Stomach (tissue), 9 donors: ENCODE results near the gene GRIA4. TPM values are rescaled to one million over a fixed set of nuclear protein-coding genes. Genes with fewer than 3 reads are reported as not detected.
"Not testable (repeated sequence)": the region's sequence is repeated elsewhere in the genome, so short reads cannot be mapped to it uniquely, and the experiment has no call there.

ENCODE experiments used
- DNase-seq, 2 donors: peaks; one replicate each; pipeline versions ENCODE4 v3.0.0 to v3.0.0-alpha.2; 2013 to 2019
- H3K27ac ChIP-seq, 5 donors: fragments of 200-600 bp in 4 of 5; sonication (generic) in 4 of 5; one replicate each; pipeline ENCODE4 v1.5.1; 2013 to 2019; ENCODE audit warnings: mild to moderate bottlenecking in 1 of 5, moderate library complexity in 1 of 5
- H3K27me3 ChIP-seq, 3 donors: fragments of 200-600 bp; sonication (generic); one replicate each; pipeline ENCODE4 v1.5.1; 2017 to 2019; ENCODE audit warnings: mixed run types in 1 of 3
- H3K36me3 ChIP-seq, 4 donors: fragments of 200-600 bp; sonication (generic); 1 replicate in 3 of 4; 2 replicates in 1 of 4; pipeline ENCODE4 v1.5.1; 2016 to 2019
- H3K4me1 ChIP-seq, 4 donors: fragments of 200-600 bp; sonication (generic); one replicate each; pipeline ENCODE4 v1.5.1; 2016 to 2019
- H3K4me3 ChIP-seq, 4 donors: fragments of 200-600 bp; sonication (generic) in 3 of 4; one replicate each; pipeline ENCODE4 v1.5.1; 2016 to 2019; ENCODE audit warnings: mild to moderate bottlenecking in 1 of 4
- H3K9me3 ChIP-seq, 4 donors: fragments of 200-600 bp; sonication (generic); one replicate each; pipeline ENCODE4 v1.5.1; 2016 to 2019
- CTCF ChIP-seq, 7 experiments: fragments of 450-650 bp in 4 of 7; fragments of 200-600 bp in 3 of 7; sonication (generic) in 3 of 7; IDR thresholded peaks; one replicate each; pipeline ENCODE4 v1.5.1; 2016 to 2019; ENCODE audit warnings: antibody characterized with exemption in 7 of 7, control low read depth in 2 of 7, mild to moderate bottlenecking in 1 of 7
- EP300 ChIP-seq: sonication (generic); formaldehyde crosslinking; IDR thresholded peaks from one replicate; pipeline ENCODE4 v1.6.1; 2017; ENCODE audit warnings: antibody characterized with exemption
- POLR2A ChIP-seq, 4 donors: fragments of 450-650 bp; IDR thresholded peaks; one replicate each; pipeline ENCODE4 v1.6.1; 2016; ENCODE audit warnings: antibody characterized with exemption in 4 of 4, control low read depth in 2 of 4, mild to moderate bottlenecking in 1 of 4, moderate library complexity in 1 of 4
- POLR2AphosphoS5 ChIP-seq, 3 donors: sonication (generic); formaldehyde crosslinking; IDR thresholded peaks; one replicate each; pipeline ENCODE4 v1.6.1; 2016; ENCODE audit warnings: antibody characterized with exemption in 3 of 3
- WGBS, 5 donors: extraction: QIAGEN DNeasy Blood & Tissue Kit in 3 of 5; methylation state at CpG; one replicate each; pipeline versions ENCODE4 v1.1.5 to v1.1.7; 2013 to 2018; 5-methylcytosine and 5-hydroxymethylcytosine counted together
- intact Hi-C: fragments of 100-400 bp; cut with DNase I; formaldehyde crosslinking; loops from one replicate; pipeline ENCODE4 v1.15.1; 2023; ENCODE audit warnings: low total_unique reads
- polyA plus RNA-seq, 3 donors: library from polyadenylated mRNA; stranded (reverse); fragments of 200-250 nt; gene quantifications; one replicate each; pipeline ENCODE4 v1.2.3, GENCODE V29; 2013
- total RNA-seq, 5 donors: library from RNA; depleted of rRNA; stranded (reverse); fragments of >200 nt; gene quantifications; one replicate each; pipeline versions ENCODE4 v1.1.0 to v1.2.3, GENCODE V29; 2014 to 2016
- donor health status: healthy with polysubstance abuse.
- donor health status: Bipolar disorder and iron deficiency.
- donor health status: healthy.

The GRIA4 gene
- total and polyA plus RNA-seq, 8 donors = under 0.01 to 5.9 (median 2.0) TPM; not detected in 1

DNA sequence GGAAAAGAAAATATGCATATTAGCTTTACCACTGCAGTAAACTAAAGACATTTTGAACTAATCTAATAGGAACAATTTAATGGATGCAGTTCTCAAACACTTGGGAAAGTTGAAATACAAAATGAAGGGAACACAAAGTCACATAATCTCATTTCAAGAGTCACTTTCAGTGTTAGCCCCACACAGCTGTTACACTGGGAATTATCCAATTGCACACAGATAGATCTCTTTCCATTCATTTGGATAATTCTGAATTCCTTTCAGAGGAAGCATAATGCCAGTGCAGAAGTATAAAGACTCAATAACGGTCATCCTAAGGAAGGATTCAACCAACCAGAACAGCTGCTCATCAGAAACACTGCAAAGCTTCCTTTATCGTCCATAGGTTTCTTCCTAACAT is 173.3 kb downstream of the GRIA4 start:
- intact Hi-C loops = no loop called here
- Histone ChIP-seq H3K36me3 (no peaks in the 10 kb centered on the region), H3K4me1 (no peaks in the 10 kb centered on the region), H3K4me3 (no peak overlapping the region), H3K27me3 (no peaks in the 10 kb centered on the region), H3K27ac (no peak overlapping the region), H3K9me3 (no peaks in the 10 kb centered on the region)
- no peak for DNase-seq
- 70 to 83% (median 80%) methylated on average over 2 of the region's 2 CpGs for WGBS, 5 donors
- TF ChIP-seq POLR2AphosphoS5 (IDR thresholded peaks at IDR 0.05) (no peak), POLR2A (IDR thresholded peaks at IDR 0.05) (no peak), CTCF (IDR thresholded peaks at IDR 0.05) (no peak), EP300 (no peak)

DNA sequence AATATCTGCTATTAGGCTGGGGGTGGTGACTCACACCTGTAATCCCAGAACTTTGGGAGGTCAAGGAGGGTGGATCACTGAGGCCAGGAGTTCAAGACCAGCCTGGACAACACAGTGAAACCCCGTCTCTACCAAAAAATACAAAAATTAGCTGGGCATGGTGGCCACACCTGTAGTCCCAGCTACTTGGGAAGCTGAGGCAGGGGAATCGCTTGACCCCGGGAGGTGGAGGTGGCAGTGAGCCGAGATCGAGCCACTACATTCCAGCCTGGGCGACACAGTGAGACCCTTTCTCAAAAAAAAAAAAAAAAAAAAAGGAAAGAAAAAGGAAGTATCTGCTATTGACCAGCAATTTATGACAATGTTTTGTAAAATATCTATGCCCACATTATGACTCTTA is 176.0 kb downstream of the GRIA4 start:
- intact Hi-C loops, H3K4me3 ChIP-seq, H3K27ac ChIP-seq, H3K27me3 ChIP-seq, DNase-seq, H3K36me3 ChIP-seq, H3K9me3 ChIP-seq, H3K4me1 ChIP-seq: not testable (repeated sequence)
- 91 to 97% (median 93%) methylated on average over 6 of the region's 6 CpGs for WGBS, 5 donors

GRCh38 chr11:105786741-105787140 is 176.9 kb downstream of the GRIA4 start:
- TF ChIP-seq POLR2A (IDR thresholded peaks at IDR 0.05) (no peak), CTCF (IDR thresholded peaks at IDR 0.05) (no peak), EP300 (no peak), POLR2AphosphoS5 (IDR thresholded peaks at IDR 0.05) (no peak)
- Histone ChIP-seq H3K9me3 (no peaks in the 10 kb centered on the region), H3K27ac (no peak overlapping the region), H3K27me3 (no peaks in the 10 kb centered on the region), H3K4me1 (no peaks in the 10 kb centered on the region), H3K36me3 (no peaks in the 10 kb centered on the region), H3K4me3 (no peak overlapping the region)
- intact Hi-C loops = no loop called here
- 56 to 71% (median 65%) methylated on average over 2 of the region's 2 CpGs for WGBS, 5 donors
- no peak for DNase-seq

DNA sequence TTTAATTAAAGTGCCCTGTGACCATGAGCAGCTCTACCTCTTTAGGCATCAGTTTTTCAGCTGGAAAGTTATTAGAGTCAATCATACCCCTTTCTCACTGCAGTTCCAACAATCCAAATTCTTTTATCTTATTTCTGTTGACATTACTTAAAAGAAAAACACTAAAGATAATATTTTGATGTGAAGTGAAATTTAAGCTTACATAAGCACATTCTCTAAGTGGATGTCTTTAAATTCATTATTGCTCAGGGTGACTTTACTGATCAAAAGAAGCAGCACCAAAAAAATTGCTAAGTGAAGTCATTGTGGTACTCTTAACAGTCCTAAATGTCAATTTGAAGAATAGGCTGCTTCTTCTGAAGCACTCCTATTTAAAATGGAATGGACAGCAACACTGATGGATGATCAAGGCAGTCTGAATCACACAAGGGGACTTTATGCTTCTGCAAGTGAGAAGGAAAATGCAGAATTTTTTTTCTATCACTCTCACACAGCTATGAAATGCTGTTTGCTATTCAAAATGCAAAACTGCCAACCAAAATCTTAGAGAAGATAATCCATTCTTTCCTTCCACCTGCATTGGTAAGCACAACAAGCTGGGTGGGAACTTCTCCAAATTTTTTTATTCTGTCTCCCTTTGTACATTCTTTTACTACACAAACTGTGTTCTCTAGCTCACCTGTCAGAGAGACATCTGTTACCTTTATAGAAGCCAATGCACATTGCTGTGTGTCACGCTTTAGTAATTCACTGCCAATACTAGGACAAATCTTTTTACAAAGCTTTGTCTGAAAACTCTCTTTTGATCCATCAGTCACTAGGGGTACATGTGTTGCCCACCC is 179.9 kb downstream of the GRIA4 start:
- H3K27me3 ChIP-seq = no peaks in the 10 kb centered on the region
- intact Hi-C loops = no loop called here
- H3K27ac ChIP-seq = no peak overlapping the region
- TF ChIP-seq POLR2A (IDR thresholded peaks at IDR 0.05) (no peak), POLR2AphosphoS5 (IDR thresholded peaks at IDR 0.05) (no peak), CTCF (IDR thresholded peaks at IDR 0.05) (no peak), EP300 (no peak)
- no peak overlapping the region for H3K4me3 ChIP-seq
- no peak for DNase-seq
- H3K9me3 ChIP-seq = no peaks in the 10 kb centered on the region
- H3K4me1 ChIP-seq = no peaks in the 10 kb centered on the region
- no peaks in the 10 kb centered on the region for H3K36me3 ChIP-seq
- 83 to 92% (median 87%) methylated on average over 1 of the region's 1 CpG for WGBS, 5 donors

- no peak for TF ChIP-seq CTCF (IDR thresholded peaks at IDR 0.05)
- no peak for TF ChIP-seq POLR2AphosphoS5 (IDR thresholded peaks at IDR 0.05)
- TF ChIP-seq EP300 = no peak
- TF ChIP-seq POLR2A (IDR thresholded peaks at IDR 0.05) = no peak
- H3K9me3 ChIP-seq = no peaks in the 10 kb centered on the region
- no peaks in the 10 kb centered on the region for H3K36me3 ChIP-seq
- DNase-seq = no peak
- no peaks in the 10 kb centered on the region for H3K4me1 ChIP-seq
- H3K27me3 ChIP-seq = no peaks in the 10 kb centered on the region
- WGBS, 5 donors = 42 to 64% (median 59%) methylated on average over 3 of the region's 3 CpGs
- intact Hi-C loops = no loop called here
- H3K4me3 ChIP-seq = no peak overlapping the region
- H3K27ac ChIP-seq = no peak overlapping the region
Measured at GRCh38 chr11:105790840-105791239, 181.0 kb downstream of the GRIA4 start.
